ENCODE results near the gene COL5A2.

COL5A2 gene

DNA sequence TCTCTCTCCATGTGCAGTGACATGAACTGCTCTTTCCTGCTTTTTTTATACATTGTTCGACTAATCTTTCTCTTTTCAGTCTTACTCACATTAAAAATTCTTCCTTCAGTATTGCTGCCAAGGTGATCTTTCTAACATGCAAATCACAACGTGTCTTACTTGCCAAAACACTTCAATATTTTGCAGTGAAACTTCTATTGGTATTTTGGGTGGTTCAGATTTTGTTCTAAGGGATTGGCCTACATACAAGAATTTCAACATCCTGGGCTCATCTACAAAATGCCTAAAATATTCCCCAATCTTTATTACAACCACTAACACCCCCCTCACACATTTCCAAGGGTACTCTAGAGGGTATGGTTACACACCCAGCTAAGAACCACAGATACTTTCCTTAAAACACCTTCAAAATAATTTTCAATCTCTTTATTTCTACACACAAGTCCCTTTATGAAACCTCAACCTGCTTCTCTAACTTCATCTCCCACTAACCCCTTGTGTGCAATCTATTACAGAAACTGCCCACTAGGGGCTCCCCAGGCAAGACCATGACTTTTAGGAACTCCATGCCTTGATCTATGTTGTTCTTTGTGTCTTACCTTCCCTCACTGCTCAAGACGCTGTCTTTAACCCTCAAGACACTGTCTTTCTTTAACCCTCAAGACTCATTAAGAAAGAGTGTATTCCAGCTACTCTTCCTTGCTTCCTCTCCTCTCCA, 154.5 kb downstream of the COL5A2 start:
- peak; percentile 7 for DNase-seq (ENCODE audit: low read depth)
- TF ChIP-seq, protein P1, sequence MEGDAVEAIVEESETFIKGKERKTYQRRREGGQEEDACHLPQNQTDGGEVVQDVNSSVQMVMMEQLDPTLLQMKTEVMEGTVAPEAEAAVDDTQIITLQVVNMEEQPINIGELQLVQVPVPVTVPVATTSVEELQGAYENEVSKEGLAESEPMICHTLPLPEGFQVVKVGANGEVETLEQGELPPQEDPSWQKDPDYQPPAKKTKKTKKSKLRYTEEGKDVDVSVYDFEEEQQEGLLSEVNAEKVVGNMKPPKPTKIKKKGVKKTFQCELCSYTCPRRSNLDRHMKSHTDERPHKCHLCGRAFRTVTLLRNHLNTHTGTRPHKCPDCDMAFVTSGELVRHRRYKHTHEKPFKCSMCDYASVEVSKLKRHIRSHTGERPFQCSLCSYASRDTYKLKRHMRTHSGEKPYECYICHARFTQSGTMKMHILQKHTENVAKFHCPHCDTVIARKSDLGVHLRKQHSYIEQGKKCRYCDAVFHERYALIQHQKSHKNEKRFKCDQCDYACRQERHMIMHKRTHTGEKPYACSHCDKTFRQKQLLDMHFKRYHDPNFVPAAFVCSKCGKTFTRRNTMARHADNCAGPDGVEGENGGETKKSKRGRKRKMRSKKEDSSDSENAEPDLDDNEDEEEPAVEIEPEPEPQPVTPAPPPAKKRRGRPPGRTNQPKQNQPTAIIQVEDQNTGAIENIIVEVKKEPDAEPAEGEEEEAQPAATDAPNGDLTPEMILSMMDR (IDR thresholded peaks at IDR 0.05; ENCODE audit: insufficient read depth, low read depth, low read length, missing control alignments): peak; percentile 44

DNA sequence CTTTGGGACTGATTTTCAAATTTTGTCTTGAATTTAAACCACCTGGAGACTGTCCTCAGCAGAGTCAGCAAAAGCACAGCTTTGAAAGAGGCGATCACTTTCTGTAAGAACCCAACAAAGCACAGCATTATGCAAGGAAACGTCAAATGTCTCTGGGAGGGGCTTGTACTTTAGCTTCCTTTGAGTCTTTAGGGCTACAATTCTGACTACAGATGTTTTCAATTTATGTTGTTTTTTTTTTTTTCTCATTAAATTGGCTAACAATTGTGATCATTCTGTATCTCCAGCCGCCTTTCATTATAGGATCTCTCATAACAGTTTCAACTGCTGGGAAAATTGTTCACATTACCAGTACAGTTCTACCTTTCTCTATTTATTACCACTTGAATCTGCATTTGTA, 157.1 kb downstream of the COL5A2 start:
- TF ChIP-seq, protein P1 (IDR thresholded peaks at IDR 0.05; ENCODE audit: insufficient read depth, low read depth, low read length, missing control alignments): no peak
- no peak overlapping the region for H3K4me3 ChIP-seq (ENCODE audit: low read length)
- no peak for DNase-seq (ENCODE audit: low read depth)

More for the DNA sequence above, 154.5 kb downstream of the COL5A2 start:
- no peak overlapping the region for H3K4me3 ChIP-seq (ENCODE audit: low read length)

DNA sequence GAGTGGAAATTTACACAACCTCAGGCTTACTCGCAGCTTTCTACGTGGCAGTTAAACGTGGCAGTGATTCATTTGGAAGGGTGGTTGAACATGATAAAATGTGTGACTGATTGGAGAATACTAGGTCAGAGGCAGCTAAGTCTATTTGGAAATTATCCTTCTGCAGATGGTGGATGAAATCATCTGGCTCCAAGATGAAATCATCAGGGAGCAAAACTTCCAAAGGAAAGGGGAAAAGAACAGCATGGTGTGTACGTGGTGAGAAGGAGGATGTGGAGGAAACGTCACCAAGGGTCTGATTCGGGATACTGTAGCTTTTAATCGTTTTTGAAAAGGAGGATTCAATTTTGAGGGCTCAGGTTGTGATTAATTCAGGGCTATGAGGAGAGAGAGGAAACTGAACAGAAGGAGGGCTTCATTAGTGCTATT, 157.5 kb downstream of the COL5A2 start:
- DNase-seq (ENCODE audit: low read depth): peak; percentile 16
- H3K4me3 ChIP-seq (ENCODE audit: low read length): no peak overlapping the region
- TF ChIP-seq, protein P1 (IDR thresholded peaks at IDR 0.05; ENCODE audit: insufficient read depth, low read depth, low read length, missing control alignments): no peak

DNA sequence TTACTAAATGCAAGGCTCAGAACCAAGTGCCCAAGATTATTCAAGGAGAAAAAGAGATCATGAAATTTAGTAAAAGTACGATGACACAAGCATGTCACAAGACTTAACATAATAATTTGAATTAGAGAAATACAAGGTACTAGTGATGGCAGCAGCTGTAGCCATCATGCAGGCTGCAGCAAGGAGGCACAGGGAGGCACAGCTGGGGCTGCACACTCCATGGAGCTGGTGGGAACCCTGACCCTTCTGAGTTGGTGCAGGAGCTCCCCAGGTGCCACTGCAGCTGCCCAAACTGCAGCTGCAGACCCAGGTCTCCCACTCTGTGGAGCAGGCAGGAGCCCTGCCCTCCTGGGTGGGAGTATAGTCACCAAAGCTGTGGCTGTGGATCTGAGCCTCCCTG, 159.4 kb downstream of the COL5A2 start:
- no peak overlapping the region for H3K4me3 ChIP-seq (ENCODE audit: low read length)
- no peak for DNase-seq (ENCODE audit: low read depth)
- TF ChIP-seq, protein P1 (IDR thresholded peaks at IDR 0.05; ENCODE audit: insufficient read depth, low read depth, low read length, missing control alignments): no peak

DNA sequence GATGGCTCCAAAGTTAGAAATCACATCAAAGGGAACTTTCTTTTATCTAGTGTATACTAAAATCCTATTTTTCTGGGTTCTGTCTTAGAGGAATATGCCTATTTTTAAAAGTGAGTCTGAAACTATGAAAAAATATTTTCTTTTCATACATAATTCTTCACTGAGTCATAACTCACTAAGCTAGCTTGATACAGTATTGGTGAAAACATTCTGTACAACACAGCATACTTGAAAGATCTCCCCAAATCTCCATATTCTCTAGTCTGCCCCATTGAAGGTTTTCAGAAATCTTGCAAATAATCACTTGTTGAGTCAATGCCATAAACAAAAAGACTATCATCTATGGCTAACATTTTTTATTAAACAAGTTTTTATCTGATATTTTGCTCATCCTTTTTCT, 160.9 kb downstream of the COL5A2 start:
- no peak overlapping the region for H3K4me3 ChIP-seq (ENCODE audit: low read length)
- TF ChIP-seq, protein P1 (IDR thresholded peaks at IDR 0.05; ENCODE audit: insufficient read depth, low read depth, low read length, missing control alignments): no peak
- no peak for DNase-seq (ENCODE audit: low read depth)

DNA sequence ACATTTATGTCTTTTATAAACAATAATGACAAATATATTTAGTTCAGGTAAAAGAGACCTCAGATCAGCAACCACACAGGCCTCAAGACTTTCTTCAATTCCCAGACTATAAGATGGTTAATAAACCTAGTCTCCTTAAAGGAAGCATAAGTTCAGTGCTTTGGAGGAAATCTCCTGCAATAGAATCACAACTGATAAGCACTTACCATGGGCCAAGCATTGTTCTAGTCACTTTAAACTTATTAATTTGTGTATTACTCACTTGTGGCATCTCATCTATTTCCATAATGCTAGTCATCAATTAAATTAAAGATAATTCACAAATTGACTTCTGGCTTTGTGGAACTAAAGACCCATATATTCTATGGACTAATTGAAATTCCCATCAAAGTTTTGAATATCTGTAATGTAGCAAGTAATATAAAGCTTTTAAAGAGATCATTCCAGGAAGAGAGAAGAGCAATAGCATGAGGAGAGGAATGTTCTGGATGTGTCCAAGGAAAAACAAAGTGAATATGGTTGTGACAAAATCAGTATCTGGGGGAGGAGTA, 163.2 kb downstream of the COL5A2 start:
- TF ChIP-seq, protein P1 (IDR thresholded peaks at IDR 0.05; ENCODE audit: insufficient read depth, low read depth, low read length, missing control alignments): no peak
- no peak for DNase-seq (ENCODE audit: low read depth)
- H3K4me3 ChIP-seq (ENCODE audit: low read length): no peak overlapping the region

DNA sequence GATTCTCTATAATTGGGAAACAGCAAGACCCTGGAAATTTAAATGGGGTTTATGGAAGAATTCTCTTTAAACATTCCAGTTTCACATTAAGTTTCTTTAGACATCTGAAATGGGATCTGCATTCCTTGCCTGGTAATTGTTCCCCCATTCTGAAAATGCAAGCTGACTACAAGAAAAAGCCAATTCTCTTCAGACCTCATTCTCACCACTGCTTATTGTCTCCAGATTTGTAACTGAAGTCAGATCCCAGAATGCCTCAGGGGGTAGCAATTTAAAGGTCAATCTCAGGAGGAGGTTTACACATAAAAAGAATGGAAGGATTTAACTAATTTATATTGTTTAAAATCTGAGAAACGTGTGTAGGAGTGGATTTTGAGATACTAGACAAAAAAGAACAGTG, 164.2 kb downstream of the COL5A2 start:
- no peak for DNase-seq (ENCODE audit: low read depth)
- no peak overlapping the region for H3K4me3 ChIP-seq (ENCODE audit: low read length)
- TF ChIP-seq, protein P1 (IDR thresholded peaks at IDR 0.05; ENCODE audit: insufficient read depth, low read depth, low read length, missing control alignments): no peak

Data from epithelial cell of esophagus (primary cell).